K562 (cell line): ENCODE measurements around the gene CCDC85C. TPM values are rescaled to one million over a fixed set of nuclear protein-coding genes. Genes with fewer than 3 reads are reported as not detected.

Experiments
- ATF6 ChIP-seq: sonication (generic); formaldehyde crosslinking; IDR thresholded peaks from 2 replicates; pipeline ENCODE4 v1.4.0; 2020; ENCODE audit warnings: mild to moderate bottlenecking, missing genetic modification reagents
- BMI1 ChIP-seq: fragments of 150-350 bp; IDR thresholded peaks from 2 replicates; pipeline ENCODE4 v1.6.1; 2014; ENCODE audit warnings: low read length
- DIDO1 ChIP-seq: fragments of 450-650 bp; IDR thresholded peaks from 2 replicates; pipeline ENCODE4 v1.6.1; 2016; ENCODE audit warnings: low read depth, missing biosample characterization, missing genetic modification characterization
- DNMT1 ChIP-seq: fragments of 450-650 bp; IDR thresholded peaks from 2 replicates; pipeline ENCODE4 v1.6.1; 2016; ENCODE audit warnings: antibody characterized with exemption, mild to moderate bottlenecking
- KAT2B ChIP-seq: IDR thresholded peaks from one replicate; pipeline ENCODE4 v1.6.1; 2012; ENCODE audit warnings: low read depth, mild to moderate bottlenecking, control low read depth, inconsistent platforms, low read length, moderate library complexity
- MAZ ChIP-seq, 2 experiments: fragments of 450-650 bp in 1 of 2; sonication (generic) in 1 of 2; formaldehyde crosslinking; IDR thresholded peaks in 1 of 2; conservative IDR thresholded peaks in 1 of 2; 2 replicates each; pipeline versions ENCODE4 v1.4.0 to v1.5.0; 2020; ENCODE audit warnings: mild to moderate bottlenecking in 1 of 2, missing genetic modification reagents in 1 of 2
- NFIC ChIP-seq: fragments of 450-650 bp; IDR thresholded peaks from 2 replicates; pipeline ENCODE4 v1.6.1; 2017; ENCODE audit warnings: mild to moderate bottlenecking, inconsistent platforms
- RBFOX2 ChIP-seq: fragments of 200-400 bp; formaldehyde crosslinking; IDR thresholded peaks from 2 replicates; pipeline ENCODE4 v1.6.1; 2017; ENCODE audit warnings: low read depth, mild to moderate bottlenecking, low read length, moderate library complexity
- STAG1 ChIP-seq: sonication (generic); formaldehyde crosslinking; IDR thresholded peaks from 2 replicates; pipeline ENCODE4 v1.5.0; 2020; ENCODE audit warnings: missing genetic modification reagents, borderline replicate concordance
- TEAD4 ChIP-seq, 2 experiments: sonication (generic) in 1 of 2; formaldehyde crosslinking in 1 of 2; IDR thresholded peaks; 2 replicates each; pipeline versions ENCODE4 v1.6.1 to v1.8.0; 2012 to 2022; ENCODE audit warnings: borderline replicate concordance in 1 of 2, inconsistent platforms in 1 of 2, low read length in 1 of 2, mild to moderate bottlenecking in 1 of 2, missing genetic modification reagents in 1 of 2
- ZNF280B ChIP-seq: fragments of 250-450 bp; sonication (Bioruptor Pico); IDR thresholded peaks from 2 replicates; pipeline ENCODE4 v1.5.1; 2021; ENCODE audit warnings: mild to moderate bottlenecking
- ZNF282 ChIP-seq: sonication (generic); formaldehyde crosslinking; IDR thresholded peaks from 2 replicates; pipeline ENCODE4 v1.8.1; 2023; ENCODE audit warnings: missing genetic modification reagents
- ZNF311 ChIP-seq: fragments of 250-450 bp; sonication (Bioruptor Pico); IDR thresholded peaks from 2 replicates; pipeline ENCODE4 v1.4.0; 2020; ENCODE audit warnings: mild to moderate bottlenecking, moderate library complexity
- polyA plus RNA-seq, 8 experiments: library from polyadenylated mRNA; depleted of rRNA in 4 of 8; stranded (reverse) in 5 of 8; unstranded in 3 of 8; fragments of >200 nt; fragmentation: Nextera tagmentation in 2 of 8; fragmentation: Illumina TruSeq in 1 of 8; extraction: Ambion mirVana in 2 of 8; extraction: Trizol in 1 of 8; gene quantifications; 2 replicates each; pipeline versions ENCODE4 v1.2.1 to v1.2.3, GENCODE V29; 2011 to 2014; ENCODE audit warnings: inconsistent platforms in 1 of 8, missing spikeins in 1 of 8
- total RNA-seq, 7 experiments: library from RNA; depleted of rRNA in 6 of 7; stranded (reverse); fragments of >200 nt in 6 of 7; fragmentation: Illumina TruSeq in 2 of 7; extraction: Trizol in 2 of 7; gene quantifications; 2 replicates each; pipeline versions ENCODE4 v1.2.1 to v1.2.3, GENCODE V29; 2011 to 2021; ENCODE audit warnings: low replicate concordance in 1 of 7
- TF ChIP-seq, protein P1 (sequence below): fragments of 250-450 bp; sonication (Bioruptor Pico); IDR thresholded peaks from 2 replicates; pipeline ENCODE4 v1.5.0; 2022; ENCODE audit warnings: mild to moderate bottlenecking
- TF ChIP-seq, protein P2 (sequence below): fragments of 450-650 bp; IDR thresholded peaks from 2 replicates; pipeline ENCODE4 v1.6.1; 2014; ENCODE audit warnings: low read depth, mild to moderate bottlenecking, moderate library complexity, borderline replicate concordance
- TF ChIP-seq, protein P3 (sequence below): sonication (generic); formaldehyde crosslinking; IDR thresholded peaks from 2 replicates; pipeline ENCODE4 v1.8.1; 2023; ENCODE audit warnings: mild to moderate bottlenecking, missing genetic modification reagents

Gene CCDC85C
- total and polyA plus RNA-seq, 9 of the 15 experiments (the other 6 are each of a cell fraction or from before 2014, with no cell fraction given): 0.18 to 22.0 (median 6.3) TPM

- TF ChIP-seq, protein P1, sequence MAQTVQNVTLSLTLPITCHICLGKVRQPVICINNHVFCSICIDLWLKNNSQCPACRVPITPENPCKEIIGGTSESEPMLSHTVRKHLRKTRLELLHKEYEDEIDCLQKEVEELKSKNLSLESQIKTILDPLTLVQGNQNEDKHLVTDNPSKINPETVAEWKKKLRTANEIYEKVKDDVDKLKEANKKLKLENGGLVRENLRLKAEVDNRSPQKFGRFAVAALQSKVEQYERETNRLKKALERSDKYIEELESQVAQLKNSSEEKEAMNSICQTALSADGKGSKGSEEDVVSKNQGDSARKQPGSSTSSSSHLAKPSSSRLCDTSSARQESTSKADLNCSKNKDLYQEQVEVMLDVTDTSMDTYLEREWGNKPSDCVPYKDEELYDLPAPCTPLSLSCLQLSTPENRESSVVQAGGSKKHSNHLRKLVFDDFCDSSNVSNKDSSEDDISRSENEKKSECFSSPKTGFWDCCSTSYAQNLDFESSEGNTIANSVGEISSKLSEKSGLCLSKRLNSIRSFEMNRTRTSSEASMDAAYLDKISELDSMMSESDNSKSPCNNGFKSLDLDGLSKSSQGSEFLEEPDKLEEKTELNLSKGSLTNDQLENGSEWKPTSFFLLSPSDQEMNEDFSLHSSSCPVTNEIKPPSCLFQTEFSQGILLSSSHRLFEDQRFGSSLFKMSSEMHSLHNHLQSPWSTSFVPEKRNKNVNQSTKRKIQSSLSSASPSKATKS (CRISPR knock-in tag): no peak
- TF ChIP-seq NFIC (peak; percentile 25; the same call in 1 of the 2 replicates), ZNF311 (CRISPR knock-in tag) (no peak), DIDO1 (tag) (no peak), ZNF282 (peak; percentile 56; the same call in 1 of the 2 replicates), ATF6 (CRISPR knock-in tag) (peak; percentile 74; the same call in 1 of the 2 replicates), DNMT1 (no peak), ZNF280B (CRISPR knock-in tag) (no peak), TEAD4 (IDR thresholded peaks at IDR 0.05; ENCODE audit: low read length) (peak; percentile 21; the same call in 1 of the 2 replicates), TEAD4 (CRISPR knock-in tag; IDR thresholded peaks at IDR 0.05; ENCODE audit: borderline replicate concordance) (peak; percentile 90; the same call in 1 of the 2 replicates), BMI1 (no peak), STAG1 (CRISPR knock-in tag) (0 out of 2 replicates have a peak, but pooled peaks have one; percentile 28), KAT2B (no peak), RBFOX2 (peak; percentile 56), MAZ (CRISPR knock-in tag; conservative IDR thresholded peaks at IDR 0.05 in 1 of 2, IDR thresholded peaks at IDR 0.05 in 1 of 2) (peak in 1 of 2 experiments; percentile 59; a peak in 3 of 4 replicates)
- TF ChIP-seq, protein P2, sequence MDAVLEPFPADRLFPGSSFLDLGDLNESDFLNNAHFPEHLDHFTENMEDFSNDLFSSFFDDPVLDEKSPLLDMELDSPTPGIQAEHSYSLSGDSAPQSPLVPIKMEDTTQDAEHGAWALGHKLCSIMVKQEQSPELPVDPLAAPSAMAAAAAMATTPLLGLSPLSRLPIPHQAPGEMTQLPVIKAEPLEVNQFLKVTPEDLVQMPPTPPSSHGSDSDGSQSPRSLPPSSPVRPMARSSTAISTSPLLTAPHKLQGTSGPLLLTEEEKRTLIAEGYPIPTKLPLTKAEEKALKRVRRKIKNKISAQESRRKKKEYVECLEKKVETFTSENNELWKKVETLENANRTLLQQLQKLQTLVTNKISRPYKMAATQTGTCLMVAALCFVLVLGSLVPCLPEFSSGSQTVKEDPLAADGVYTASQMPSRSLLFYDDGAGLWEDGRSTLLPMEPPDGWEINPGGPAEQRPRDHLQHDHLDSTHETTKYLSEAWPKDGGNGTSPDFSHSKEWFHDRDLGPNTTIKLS: peak; percentile 83; the same call in 1 of the 2 replicates
- TF ChIP-seq, protein P3, sequence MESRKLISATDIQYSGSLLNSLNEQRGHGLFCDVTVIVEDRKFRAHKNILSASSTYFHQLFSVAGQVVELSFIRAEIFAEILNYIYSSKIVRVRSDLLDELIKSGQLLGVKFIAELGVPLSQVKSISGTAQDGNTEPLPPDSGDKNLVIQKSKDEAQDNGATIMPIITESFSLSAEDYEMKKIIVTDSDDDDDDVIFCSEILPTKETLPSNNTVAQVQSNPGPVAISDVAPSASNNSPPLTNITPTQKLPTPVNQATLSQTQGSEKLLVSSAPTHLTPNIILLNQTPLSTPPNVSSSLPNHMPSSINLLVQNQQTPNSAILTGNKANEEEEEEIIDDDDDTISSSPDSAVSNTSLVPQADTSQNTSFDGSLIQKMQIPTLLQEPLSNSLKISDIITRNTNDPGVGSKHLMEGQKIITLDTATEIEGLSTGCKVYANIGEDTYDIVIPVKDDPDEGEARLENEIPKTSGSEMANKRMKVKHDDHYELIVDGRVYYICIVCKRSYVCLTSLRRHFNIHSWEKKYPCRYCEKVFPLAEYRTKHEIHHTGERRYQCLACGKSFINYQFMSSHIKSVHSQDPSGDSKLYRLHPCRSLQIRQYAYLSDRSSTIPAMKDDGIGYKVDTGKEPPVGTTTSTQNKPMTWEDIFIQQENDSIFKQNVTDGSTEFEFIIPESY (CRISPR knock-in tag): peak; percentile 98
These were observed at the start of gene CCDC85C (continued) for GRCh38 chr14:99603471-99604277.
